Measurements from ENCODE around the gene CUL7.

- TF ChIP-seq CTCF (IDR thresholded peaks at IDR 0.05), result no peak
- TF ChIP-seq POLR2A (IDR thresholded peaks at IDR 0.05), result no peak
- no peak for TF ChIP-seq EP300 (IDR thresholded peaks at IDR 0.05)
These were observed 19.5 kb downstream of the CUL7 start for GRCh38 chr6:43034190-43034525.
